HepG2 (cell line): Measurements from ENCODE around the gene CYBC1. TPM values are rescaled to one million over a fixed set of nuclear protein-coding genes. Genes with fewer than 3 reads are reported as not detected.

Experiments used
- ATAC-seq: fragments of 200-7000 bp; cut with Tn5 transposase; 3 replicates; pipeline ENCODE4 v1.9.1; 2020; ENCODE audit warnings: mild to moderate bottlenecking, moderate library complexity
- BruUV-seq: library from RNA; stranded (reverse); fragments of 400-500 nt; replicated peaks from 2 replicates; lab custom pipeline; 2021; lab: Mats Ljungman, UMichigan
- CTCF ChIA-PET: fragments of 300-600 bp; formaldehyde crosslinking; extraction: SDS; loops from one replicate; lab custom pipeline; 2021; ENCODE audit warnings: low total read pairs, inconsistent platforms, low intra/inter-chr PET ratio; lab: Yijun Ruan, JAX
- POLR2A ChIA-PET: fragments of 350-600 bp; sonication (Branson Sonifier 250); formaldehyde crosslinking; loops from one replicate; lab custom pipeline; 2020; ENCODE audit warnings: antibody characterized with exemption, inconsistent platforms; lab: Yijun Ruan, JAX
- DNase-seq: peaks from one replicate; pipeline ENCODE4 v3.0.0-alpha.2; 2015; ENCODE audit warnings: low spot score
- FAIRE-seq: peaks from 3 replicates; lab custom pipeline; 2011; peaks lifted over from hg19 to GRCh38; lab: Jason Lieb, UNC
- H2AFZ ChIP-seq: one replicate; pipeline ENCODE4 v1.6.1; 2011; ENCODE audit warnings: low read length, inconsistent platforms
- H3K27ac ChIP-seq: fragments of 300-600 bp; 3 replicates; pipeline ENCODE4 v1.8.0; 2011; ENCODE audit warnings: mixed run types, mild to moderate bottlenecking, mixed read lengths, low read length, inconsistent platforms; ENCODE audit not compliant: insufficient read depth; ENCODE audit errors: extremely low read length
- H3K27me3 ChIP-seq, 2 experiments: fragments of 200-600 bp in 1 of 2; 2 replicates in 1 of 2; 3 replicates in 1 of 2; pipeline versions ENCODE4 v1.6.0 to v1.8.0; 2011; ENCODE audit warnings: low read length in 2 of 2, mild to moderate bottlenecking in 2 of 2, moderate library complexity in 2 of 2, inconsistent platforms in 1 of 2; ENCODE audit not compliant: insufficient read depth in 2 of 2, control insufficient read depth in 1 of 2
- H3K36me3 ChIP-seq, 2 experiments: fragments of 200-600 bp in 1 of 2; replicated peaks in 1 of 2; 2 replicates in 1 of 2; 3 replicates in 1 of 2; pipeline versions ENCODE4 v1.5.1 to v1.8.0; 2011; ENCODE audit warnings: low read length in 2 of 2, inconsistent platforms in 1 of 2; ENCODE audit not compliant: insufficient read depth in 2 of 2, control insufficient read depth in 1 of 2
- H3K4me1 ChIP-seq: 2 replicates; pipeline ENCODE4 v1.5.1; 2012; ENCODE audit warnings: low read length, inconsistent platforms; ENCODE audit not compliant: insufficient read depth
- H3K4me2 ChIP-seq: 2 replicates; pipeline ENCODE4 v1.6.0; 2011; ENCODE audit warnings: low read depth, low read length, inconsistent platforms
- H3K4me3 ChIP-seq, 3 experiments: fragments of 200-600 bp in 1 of 3; sonication (generic), shearing (Covaris generic) in 1 of 3; replicated peaks in 1 of 3; 2 replicates each; pipeline ENCODE4 v1.5.1; 2011 to 2016; ENCODE audit warnings: low read length in 3 of 3, inconsistent platforms in 2 of 3, low read depth in 2 of 3, mild to moderate bottlenecking in 2 of 3, control low read depth in 1 of 3, mixed read lengths in 1 of 3; ENCODE audit not compliant: insufficient read depth in 1 of 3
- H3K79me2 ChIP-seq: one replicate; pipeline ENCODE4 v1.6.1; 2011; ENCODE audit warnings: low read length, inconsistent platforms; ENCODE audit not compliant: insufficient read depth
- H3K9ac ChIP-seq: 2 replicates; pipeline ENCODE4 v1.6.0; 2011; ENCODE audit warnings: mild to moderate bottlenecking, low read depth, low read length, inconsistent platforms; ENCODE audit not compliant: insufficient read depth
- H3K9me3 ChIP-seq: 2 replicates; pipeline ENCODE4 v1.5.1; 2012; ENCODE audit warnings: mild to moderate bottlenecking, low read length
- H4K20me1 ChIP-seq: 2 replicates; pipeline ENCODE4 v1.6.0; 2011; ENCODE audit warnings: inconsistent platforms, mild to moderate bottlenecking, low read length, moderate library complexity; ENCODE audit not compliant: insufficient read depth
- DMAP1 ChIP-seq: IDR thresholded peaks from 2 replicates; pipeline ENCODE4 v1.6.1; 2016
- GLI4 ChIP-seq: sonication (generic); formaldehyde crosslinking; IDR thresholded peaks from 2 replicates; pipeline ENCODE4 v1.5.1; 2020; ENCODE audit warnings: missing genetic modification reagents, mild to moderate bottlenecking, moderate library complexity, borderline replicate concordance
- KDM5A ChIP-seq: fragments of 200-600 bp; sonication (generic); IDR thresholded peaks from 2 replicates; pipeline ENCODE4 v1.7.0; 2018; ENCODE audit warnings: antibody characterized with exemption, mild to moderate bottlenecking, low read length, borderline replicate concordance
- NCOA1 ChIP-seq: sonication (generic); formaldehyde crosslinking; IDR thresholded peaks from 2 replicates; pipeline ENCODE4 v1.9.0; 2021; ENCODE audit warnings: missing genetic modification reagents
- NFKBIZ ChIP-seq: IDR thresholded peaks from 2 replicates; pipeline ENCODE4 v1.6.1; 2018; ENCODE audit warnings: missing genetic modification reagents, missing compliant biosample characterization
- POGZ ChIP-seq: sonication (generic); formaldehyde crosslinking; IDR thresholded peaks from 2 replicates; pipeline ENCODE4 v1.4.0; 2020; ENCODE audit warnings: mild to moderate bottlenecking, missing genetic modification reagents
- TBL1XR1 ChIP-seq: fragments of 150-350 bp; IDR thresholded peaks from 2 replicates; pipeline ENCODE4 v1.6.1; 2014; ENCODE audit warnings: borderline replicate concordance, low read length; ENCODE audit not compliant: partially characterized antibody
- ZFY ChIP-seq: sonication (generic); formaldehyde crosslinking; IDR thresholded peaks from 2 replicates; pipeline ENCODE4 v1.4.0; 2020; ENCODE audit warnings: missing genetic modification reagents
- ZFYVE20 ChIP-seq: sonication (generic); formaldehyde crosslinking; IDR thresholded peaks from 2 replicates; pipeline ENCODE4 v1.8.0; 2023; ENCODE audit warnings: low read depth, mild to moderate bottlenecking, moderate library complexity, missing genetic modification reagents, borderline replicate concordance
- ZKSCAN8 ChIP-seq: IDR thresholded peaks from 2 replicates; pipeline ENCODE4 v1.6.1; 2016; ENCODE audit warnings: borderline replicate concordance, missing genetic modification reagents, missing compliant biosample characterization
- ZNF431 ChIP-seq: sonication (generic); formaldehyde crosslinking; IDR thresholded peaks from 2 replicates; pipeline ENCODE4 v1.9.0; 2022; ENCODE audit warnings: missing genetic modification reagents, low read depth, mild to moderate bottlenecking, borderline replicate concordance
- ZNF570 ChIP-seq: sonication (generic); formaldehyde crosslinking; IDR thresholded peaks from 2 replicates; pipeline ENCODE4 v1.4.0; 2020; ENCODE audit warnings: mild to moderate bottlenecking, missing genetic modification reagents, borderline replicate concordance
- ZSCAN30 ChIP-seq: sonication (generic); formaldehyde crosslinking; IDR thresholded peaks from 2 replicates; pipeline ENCODE4 v1.5.0; 2020; ENCODE audit warnings: mild to moderate bottlenecking, missing genetic modification reagents
- WGBS: methylation state at CpG from one replicate; pipeline ENCODE4 v1.1.6; 2017; ENCODE audit warnings: low lambda C conversion rate; 5-methylcytosine and 5-hydroxymethylcytosine counted together
- in situ Hi-C: cut with HindIII; loops from 2 replicates; pipeline ENCODE4 v1.10.0; 2017; ENCODE audit warnings: low pct_unique_long_range_greater_than_20kb; ENCODE audit not compliant: extremely low pct_ligation_motif_present
- intact Hi-C: fragments of 100-400 bp; cut with micrococcal nuclease; formaldehyde crosslinking; loops from one replicate; pipeline ENCODE4 v1.10.0; 2022; ENCODE audit not compliant: unreplicated experiment
- polyA plus RNA-seq, 8 experiments: library from polyadenylated mRNA; depleted of rRNA in 3 of 8; stranded (reverse) in 7 of 8; unstranded in 1 of 8; fragments of >200 nt; fragmentation: Illumina TruSeq in 4 of 8; extraction: Trizol in 4 of 8; gene quantifications; 2 replicates each; pipeline versions ENCODE4 v1.2.1 to v1.2.3, GENCODE V29; 2011 to 2016; ENCODE audit warnings: low read depth in 4 of 8, missing spikeins in 1 of 8, mixed read lengths in 1 of 8; ENCODE audit not compliant: insufficient read depth in 1 of 8
- total RNA-seq, 5 experiments: library from RNA; depleted of rRNA; stranded (reverse); fragments of >200 nt; fragmentation: Illumina TruSeq; extraction: Trizol; gene quantifications; 2 replicates each; pipeline ENCODE4 v1.2.3, GENCODE V29; 2016; ENCODE audit warnings: low read depth in 1 of 5
- TF ChIP-seq, protein P1 (sequence below): sonication (generic); formaldehyde crosslinking; IDR thresholded peaks from 2 replicates; pipeline ENCODE4 v1.4.0; 2020; ENCODE audit warnings: low read depth, missing genetic modification reagents
- TF ChIP-seq, protein P2 (sequence below): sonication (generic); formaldehyde crosslinking; IDR thresholded peaks from 2 replicates; pipeline ENCODE4 v1.8.1; 2022; ENCODE audit warnings: low read depth, mild to moderate bottlenecking, missing genetic modification reagents

CYBC1 gene
- total and polyA plus RNA-seq, 2 of the 13 experiments (the other 11 are each of a cell fraction or from before 2014, with no cell fraction given), result 43.4 to 44.1 TPM

DNA sequence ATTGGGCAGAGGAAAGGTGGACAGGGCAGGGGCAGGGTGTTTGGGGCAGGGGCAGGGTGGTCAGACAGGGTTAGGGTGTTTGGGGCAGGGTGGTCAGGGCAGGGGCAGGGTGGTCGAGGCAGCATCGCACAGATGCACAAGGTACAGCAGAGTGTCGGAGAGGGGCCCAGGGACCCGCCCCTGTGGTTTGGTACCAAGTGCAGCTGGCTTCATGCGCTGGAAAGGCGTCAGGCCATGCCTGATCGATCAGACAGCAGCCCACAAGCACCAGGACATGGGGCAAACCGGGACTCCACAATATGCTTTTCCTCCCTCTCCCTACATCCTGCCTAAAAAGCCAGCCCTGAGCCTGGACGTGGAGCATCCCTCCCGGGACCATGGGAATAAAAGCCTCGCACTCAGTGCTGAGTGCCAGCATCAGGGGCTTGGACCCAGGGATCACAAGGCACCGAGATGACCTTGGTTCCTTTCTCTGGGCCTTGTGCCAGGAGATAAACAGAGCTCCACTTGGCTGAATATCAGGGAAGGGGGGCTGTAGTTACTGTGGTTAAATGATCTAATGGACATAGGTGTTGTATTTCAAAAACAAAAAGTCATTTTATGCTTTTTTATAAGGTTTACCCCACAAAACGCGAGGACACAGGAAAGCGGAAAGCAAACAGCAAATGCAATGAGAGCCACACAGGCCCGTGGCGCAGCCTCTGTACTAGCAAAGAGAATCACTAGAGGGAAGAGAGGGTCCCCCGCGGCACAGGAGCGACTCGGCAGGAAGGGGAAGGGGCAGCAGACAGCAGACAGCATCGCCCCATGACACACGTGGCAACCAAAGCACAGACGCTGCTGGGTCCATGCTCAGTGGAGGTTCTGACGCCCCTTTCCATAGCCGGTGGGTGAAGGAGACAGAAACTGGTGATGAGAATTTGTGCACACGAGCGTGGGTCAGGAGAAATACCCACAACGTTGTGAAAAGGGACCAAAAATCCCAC, 37.7 kb downstream of the CYBC1 start:
- Histone ChIP-seq H3K79me2 (no peaks in the 10 kb centered on the region), H3K4me2 (peak overlapping the region; percentile 37), H4K20me1 (peaks cover 18% of the 10 kb centered on the region; the same call in 1 of the 2 replicates), H3K27ac (peak overlapping the region; percentile 17), H3K27me3 (no peaks in the 10 kb centered on the region), H3K4me3 (no peak overlapping the region), H3K9me3 (no peaks in the 10 kb centered on the region), H3K36me3 (peaks cover 2 to 16% of the 10 kb centered on the region in 2 experiments; a peak in 3 of 5 replicates), H3K9ac (no peak overlapping the region), H3K4me1 (peaks cover 33% of the 10 kb centered on the region), H2AFZ (no peak overlapping the region)
- DNase-seq (peak; percentile 86), ATAC-seq (peak; percentile 73), FAIRE-seq (peak; percentile 93)
- no TSS peak for BruUV-seq
- intact Hi-C loops, result loop anchor here (2.0 kb wide), 1 partner anchor 66 kb away; no protein-coding TSS in a partner anchor
- CTCF ChIA-PET, result interaction anchor here (5.0 kb wide), 1 partner anchor 60 kb away, joined by 41 read pairs; no protein-coding TSS in a partner anchor
- in situ Hi-C loops, result loop anchor here (5.0 kb wide), 1 partner anchor 61 kb away; no protein-coding TSS in a partner anchor
- 60% methylated on average over 29 of the region's 29 CpGs for WGBS
- POLR2A ChIA-PET, result interaction anchor here (0.7 to 1.3 kb wide), 7 partner anchors 25 to 114 kb away, joined by 3 to 8 read pairs (median 4); partner anchors contain the start of gene TEX19
- no peak for TF ChIP-seq NFKBIZ (CRISPR knock-in tag)
- no peak for TF ChIP-seq POGZ (CRISPR knock-in tag)
- TF ChIP-seq, protein P1, sequence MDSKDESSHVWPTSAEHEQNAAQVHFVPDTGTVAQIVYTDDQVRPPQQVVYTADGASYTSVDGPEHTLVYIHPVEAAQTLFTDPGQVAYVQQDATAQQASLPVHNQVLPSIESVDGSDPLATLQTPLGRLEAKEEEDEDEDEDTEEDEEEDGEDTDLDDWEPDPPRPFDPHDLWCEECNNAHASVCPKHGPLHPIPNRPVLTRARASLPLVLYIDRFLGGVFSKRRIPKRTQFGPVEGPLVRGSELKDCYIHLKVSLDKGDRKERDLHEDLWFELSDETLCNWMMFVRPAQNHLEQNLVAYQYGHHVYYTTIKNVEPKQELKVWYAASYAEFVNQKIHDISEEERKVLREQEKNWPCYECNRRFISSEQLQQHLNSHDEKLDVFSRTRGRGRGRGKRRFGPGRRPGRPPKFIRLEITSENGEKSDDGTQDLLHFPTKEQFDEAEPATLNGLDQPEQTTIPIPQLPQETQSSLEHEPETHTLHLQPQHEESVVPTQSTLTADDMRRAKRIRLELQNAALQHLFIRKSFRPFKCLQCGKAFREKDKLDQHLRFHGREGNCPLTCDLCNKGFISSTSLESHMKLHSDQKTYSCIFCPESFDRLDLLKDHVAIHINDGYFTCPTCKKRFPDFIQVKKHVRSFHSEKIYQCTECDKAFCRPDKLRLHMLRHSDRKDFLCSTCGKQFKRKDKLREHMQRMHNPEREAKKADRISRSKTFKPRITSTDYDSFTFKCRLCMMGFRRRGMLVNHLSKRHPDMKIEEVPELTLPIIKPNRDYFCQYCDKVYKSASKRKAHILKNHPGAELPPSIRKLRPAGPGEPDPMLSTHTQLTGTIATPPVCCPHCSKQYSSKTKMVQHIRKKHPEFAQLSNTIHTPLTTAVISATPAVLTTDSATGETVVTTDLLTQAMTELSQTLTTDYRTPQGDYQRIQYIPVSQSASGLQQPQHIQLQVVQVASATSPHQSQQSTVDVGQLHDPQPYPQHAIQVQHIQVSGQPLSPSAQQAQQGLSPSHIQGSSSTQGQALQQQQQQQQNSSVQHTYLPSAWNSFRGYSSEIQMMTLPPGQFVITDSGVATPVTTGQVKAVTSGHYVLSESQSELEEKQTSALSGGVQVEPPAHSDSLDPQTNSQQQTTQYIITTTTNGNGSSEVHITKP (CRISPR knock-in tag), result no peak
- no peak for TF ChIP-seq ZFYVE20 (CRISPR knock-in tag)
- TF ChIP-seq KDM5A, result no peak
- no peak for TF ChIP-seq ZFY (CRISPR knock-in tag)
- no peak for TF ChIP-seq TBL1XR1
- no peak for TF ChIP-seq ZNF570 (CRISPR knock-in tag)
- TF ChIP-seq, protein P2, sequence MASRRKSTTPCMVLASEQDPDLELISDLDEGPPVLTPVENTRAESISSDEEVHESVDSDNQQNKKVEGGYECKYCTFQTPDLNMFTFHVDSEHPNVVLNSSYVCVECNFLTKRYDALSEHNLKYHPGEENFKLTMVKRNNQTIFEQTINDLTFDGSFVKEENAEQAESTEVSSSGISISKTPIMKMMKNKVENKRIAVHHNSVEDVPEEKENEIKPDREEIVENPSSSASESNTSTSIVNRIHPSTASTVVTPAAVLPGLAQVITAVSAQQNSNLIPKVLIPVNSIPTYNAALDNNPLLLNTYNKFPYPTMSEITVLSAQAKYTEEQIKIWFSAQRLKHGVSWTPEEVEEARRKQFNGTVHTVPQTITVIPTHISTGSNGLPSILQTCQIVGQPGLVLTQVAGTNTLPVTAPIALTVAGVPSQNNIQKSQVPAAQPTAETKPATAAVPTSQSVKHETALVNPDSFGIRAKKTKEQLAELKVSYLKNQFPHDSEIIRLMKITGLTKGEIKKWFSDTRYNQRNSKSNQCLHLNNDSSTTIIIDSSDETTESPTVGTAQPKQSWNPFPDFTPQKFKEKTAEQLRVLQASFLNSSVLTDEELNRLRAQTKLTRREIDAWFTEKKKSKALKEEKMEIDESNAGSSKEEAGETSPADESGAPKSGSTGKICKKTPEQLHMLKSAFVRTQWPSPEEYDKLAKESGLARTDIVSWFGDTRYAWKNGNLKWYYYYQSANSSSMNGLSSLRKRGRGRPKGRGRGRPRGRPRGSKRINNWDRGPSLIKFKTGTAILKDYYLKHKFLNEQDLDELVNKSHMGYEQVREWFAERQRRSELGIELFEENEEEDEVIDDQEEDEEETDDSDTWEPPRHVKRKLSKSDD (CRISPR knock-in tag), result no peak
- TF ChIP-seq NCOA1 (CRISPR knock-in tag), result no peak
- no peak for TF ChIP-seq ZSCAN30
- TF ChIP-seq GLI4 (CRISPR knock-in tag), result no peak
- TF ChIP-seq ZKSCAN8 (CRISPR knock-in tag), result no peak
- TF ChIP-seq ZNF431 (CRISPR knock-in tag), result no peak
- no peak for TF ChIP-seq DMAP1 (CRISPR knock-in tag)
